ENCODE data around the gene MLPH. TPM values are rescaled to one million over a fixed set of nuclear protein-coding genes. Genes with fewer than 3 reads are reported as not detected.

MLPH gene
- total and polyA plus RNA-seq, 2 of the 4 experiments (the other 2 are of a cell fraction) = 13.8 to 21.6 TPM

DNA sequence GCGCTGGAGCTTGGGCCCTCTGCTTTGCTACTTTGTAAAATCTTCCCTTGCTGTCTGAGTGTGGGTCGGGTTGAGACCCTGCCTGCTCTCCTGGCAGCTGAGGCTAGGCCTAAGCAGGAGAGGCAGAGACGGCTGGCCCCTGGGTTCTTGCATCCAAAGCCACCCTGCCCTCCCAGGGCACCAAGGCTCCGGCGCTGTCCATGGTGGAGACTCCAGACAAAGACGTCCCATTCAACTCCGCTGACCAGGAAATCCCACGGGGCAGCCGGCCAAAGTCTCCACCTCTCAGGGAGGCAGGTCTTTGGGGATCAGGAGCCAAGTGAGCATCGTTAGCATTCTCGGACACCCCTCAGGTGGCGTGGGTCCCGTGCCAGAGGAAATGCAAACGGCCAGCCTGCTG lies 76.8 kb downstream of the MLPH start:
- no peak overlapping the region for H2AFZ ChIP-seq (replicated peaks; ENCODE audit: low read length, poor library complexity)
- in situ Hi-C loops (cut with MboI; ENCODE audit: low sequenced_read_pairs) = loop anchor here (25.0 kb wide), 2 partner anchors 1052 to 1227 kb away; a partner anchor contains a TSS
- H2BK120ac ChIP-seq (ENCODE audit: low read depth, low read length) = no peak overlapping the region
- no peak overlapping the region for H3K56ac ChIP-seq (ENCODE audit: extremely low read depth, insufficient read depth, low read length)
- H4K8ac ChIP-seq (ENCODE audit: low read depth in 2 of 2, low read length in 2 of 2) = no peak overlapping the region
- POLR2A ChIA-PET (ENCODE audit: unreplicated experiment) = no interaction called here
- H3K9ac ChIP-seq (ENCODE audit: low read depth, low read length) = no peak overlapping the region
- intact Hi-C loops (cut with micrococcal nuclease) = no loop called here
- WGBS, 2 experiments (ENCODE audit: extremely low coverage in 2 of 2, insufficient read length in 1 of 2) = 7% methylated on average over 5 of the region's 14 CpGs; no CpG with 5 or more reads in 1 of the 2 experiments
- H3K9me3 ChIP-seq (ENCODE audit: control insufficient read depth, insufficient read depth, low read length) = no peaks in the 10 kb centered on the region; the same call in 1 of the 2 replicates
- H4K91ac ChIP-seq (ENCODE audit: insufficient read depth, low read depth, low read length) = no peak overlapping the region
- DNase-seq (peak; percentile 23), ATAC-seq (ENCODE audit: low read depth) (peak; percentile 70; the same call in 1 of the 2 replicates)
- no peaks in the 10 kb centered on the region for H3K79me1 ChIP-seq (ENCODE audit: low read depth in 1 of 2, low read length in 2 of 2)
- no peak for TF ChIP-seq SMC3 (IDR thresholded peaks at IDR 0.05; ENCODE audit: low read depth, low read length)
- no peak for TF ChIP-seq CEBPB (IDR thresholded peaks at IDR 0.05; ENCODE audit: low read depth, low read length)
- TF ChIP-seq MXI1 (IDR thresholded peaks at IDR 0.05; ENCODE audit: borderline replicate concordance, low read depth, low read length) = no peak
- TF ChIP-seq CHD1 (IDR thresholded peaks at IDR 0.05; ENCODE audit: low read depth, low read length) = no peak
- TF ChIP-seq, protein P1, sequence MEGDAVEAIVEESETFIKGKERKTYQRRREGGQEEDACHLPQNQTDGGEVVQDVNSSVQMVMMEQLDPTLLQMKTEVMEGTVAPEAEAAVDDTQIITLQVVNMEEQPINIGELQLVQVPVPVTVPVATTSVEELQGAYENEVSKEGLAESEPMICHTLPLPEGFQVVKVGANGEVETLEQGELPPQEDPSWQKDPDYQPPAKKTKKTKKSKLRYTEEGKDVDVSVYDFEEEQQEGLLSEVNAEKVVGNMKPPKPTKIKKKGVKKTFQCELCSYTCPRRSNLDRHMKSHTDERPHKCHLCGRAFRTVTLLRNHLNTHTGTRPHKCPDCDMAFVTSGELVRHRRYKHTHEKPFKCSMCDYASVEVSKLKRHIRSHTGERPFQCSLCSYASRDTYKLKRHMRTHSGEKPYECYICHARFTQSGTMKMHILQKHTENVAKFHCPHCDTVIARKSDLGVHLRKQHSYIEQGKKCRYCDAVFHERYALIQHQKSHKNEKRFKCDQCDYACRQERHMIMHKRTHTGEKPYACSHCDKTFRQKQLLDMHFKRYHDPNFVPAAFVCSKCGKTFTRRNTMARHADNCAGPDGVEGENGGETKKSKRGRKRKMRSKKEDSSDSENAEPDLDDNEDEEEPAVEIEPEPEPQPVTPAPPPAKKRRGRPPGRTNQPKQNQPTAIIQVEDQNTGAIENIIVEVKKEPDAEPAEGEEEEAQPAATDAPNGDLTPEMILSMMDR (conservative IDR thresholded peaks at IDR 0.05; ENCODE audit: low read depth, low read length) = no peak
- no peak for TF ChIP-seq RFX5 (IDR thresholded peaks at IDR 0.05; ENCODE audit: low read depth, low read length)
- no peak for TF ChIP-seq RAD21 (IDR thresholded peaks at IDR 0.05; ENCODE audit: low read length)
- no peak for TF ChIP-seq MAZ (IDR thresholded peaks at IDR 0.05; ENCODE audit: borderline replicate concordance, low read depth, low read length)
- no peak for TF ChIP-seq NFE2L2 (IDR thresholded peaks at IDR 0.05; ENCODE audit: low read depth, low read length)
- no peak for TF ChIP-seq MAFK (IDR thresholded peaks at IDR 0.05; ENCODE audit: low read depth, low read length)
- no peak for TF ChIP-seq POLR2A (IDR thresholded peaks at IDR 0.05; ENCODE audit: low read depth, low read length)
- TF ChIP-seq, protein P2, sequence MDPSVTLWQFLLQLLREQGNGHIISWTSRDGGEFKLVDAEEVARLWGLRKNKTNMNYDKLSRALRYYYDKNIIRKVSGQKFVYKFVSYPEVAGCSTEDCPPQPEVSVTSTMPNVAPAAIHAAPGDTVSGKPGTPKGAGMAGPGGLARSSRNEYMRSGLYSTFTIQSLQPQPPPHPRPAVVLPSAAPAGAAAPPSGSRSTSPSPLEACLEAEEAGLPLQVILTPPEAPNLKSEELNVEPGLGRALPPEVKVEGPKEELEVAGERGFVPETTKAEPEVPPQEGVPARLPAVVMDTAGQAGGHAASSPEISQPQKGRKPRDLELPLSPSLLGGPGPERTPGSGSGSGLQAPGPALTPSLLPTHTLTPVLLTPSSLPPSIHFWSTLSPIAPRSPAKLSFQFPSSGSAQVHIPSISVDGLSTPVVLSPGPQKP (IDR thresholded peaks at IDR 0.05; ENCODE audit: borderline replicate concordance, low read depth, low read length) = no peak
- TF ChIP-seq BHLHE40 (IDR thresholded peaks at IDR 0.05; ENCODE audit: low read depth, low read length) = no peak
- TF ChIP-seq, protein P3, sequence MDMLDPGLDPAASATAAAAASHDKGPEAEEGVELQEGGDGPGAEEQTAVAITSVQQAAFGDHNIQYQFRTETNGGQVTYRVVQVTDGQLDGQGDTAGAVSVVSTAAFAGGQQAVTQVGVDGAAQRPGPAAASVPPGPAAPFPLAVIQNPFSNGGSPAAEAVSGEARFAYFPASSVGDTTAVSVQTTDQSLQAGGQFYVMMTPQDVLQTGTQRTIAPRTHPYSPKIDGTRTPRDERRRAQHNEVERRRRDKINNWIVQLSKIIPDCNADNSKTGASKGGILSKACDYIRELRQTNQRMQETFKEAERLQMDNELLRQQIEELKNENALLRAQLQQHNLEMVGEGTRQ (IDR thresholded peaks at IDR 0.05; ENCODE audit: low read depth, low read length) = no peak
- no peak for TF ChIP-seq RCOR1 (IDR thresholded peaks at IDR 0.05; ENCODE audit: insufficient replicate concordance, low read length)
- no peak for TF ChIP-seq FOS (IDR thresholded peaks at IDR 0.05; ENCODE audit: low read depth, low read length)
- H3K4me2 ChIP-seq (ENCODE audit: low read depth, low read length) = no peak overlapping the region
- H3K18ac ChIP-seq (ENCODE audit: low read depth, low read length) = no peak overlapping the region
- H2AK9ac ChIP-seq (replicated peaks; ENCODE audit: low read depth, low read length, poor library complexity) = no peak overlapping the region
- H3K23ac ChIP-seq (ENCODE audit: low read depth, low read length) = no peak overlapping the region
- peaks cover 2% of the 10 kb centered on the region; the same call in 1 of the 2 replicates for H3K27me3 ChIP-seq (ENCODE audit: control insufficient read depth, insufficient read depth, low read length)
- H3K4me1 ChIP-seq (ENCODE audit: control insufficient read depth, insufficient read depth, low read length) = peaks cover 2% of the 10 kb centered on the region; the same call in 1 of the 2 replicates
- H3K27ac ChIP-seq (ENCODE audit: insufficient read depth, low read length) = no peak overlapping the region
- dilution Hi-C loops (cut with HindIII; ENCODE audit: low sequenced_read_pairs, unreplicated experiment) = no loop called here
- H2BK15ac ChIP-seq (ENCODE audit: low read depth, low read length) = no peak overlapping the region
- H3K4ac ChIP-seq (ENCODE audit: low read depth, low read length) = no peak overlapping the region
- no TSS peak for BruUV-seq (replicated peaks)
- no peak overlapping the region for H2AK5ac ChIP-seq (ENCODE audit: low read depth, low read length)
- H2BK5ac ChIP-seq (ENCODE audit: low read depth, low read length, poor library complexity, severe bottlenecking) = no peak overlapping the region
- CTCF ChIA-PET = interaction anchor here (0.6 kb wide), 1 partner anchor 62 kb away, joined by 5 read pairs; no protein-coding TSS in a partner anchor
- no peak overlapping the region for H2BK20ac ChIP-seq (ENCODE audit: low read depth, low read length)
- H4K20me1 ChIP-seq (ENCODE audit: insufficient read depth, low read length) = no peaks in the 10 kb centered on the region
- H3K9me1 ChIP-seq (ENCODE audit: insufficient read depth, low read length) = 0 out of 2 replicates have a peak, but pooled peaks cover 9% of the 10 kb centered on the region
- H3K36me3 ChIP-seq (ENCODE audit: control insufficient read depth, insufficient read depth, low read length) = no peaks in the 10 kb centered on the region
- H4K5ac ChIP-seq (ENCODE audit: low read depth, low read length) = no peak overlapping the region
- H3K14ac ChIP-seq (replicated peaks; ENCODE audit: low read depth, low read length) = no peak overlapping the region
- H3K4me3 ChIP-seq (ENCODE audit: insufficient read depth, low read depth, low read length) = no peak overlapping the region

Measured in IMR-90 (cell line).